GM18517 (cell line): ENCODE results near the gene CFAP161.
"Not testable (repeated sequence)": the region's sequence is repeated elsewhere in the genome, so short reads cannot be mapped to it uniquely, and the experiment has no call there.

Source experiments
- ATAC-seq: cut with Tn5 transposase; IDR thresholded peaks from one replicate; pipeline ENCODE4 v1.9.1; 2021; ENCODE audit warnings: mild to moderate bottlenecking, moderate library complexity; ENCODE audit not compliant: unreplicated experiment

CFAP161 gene

DNA sequence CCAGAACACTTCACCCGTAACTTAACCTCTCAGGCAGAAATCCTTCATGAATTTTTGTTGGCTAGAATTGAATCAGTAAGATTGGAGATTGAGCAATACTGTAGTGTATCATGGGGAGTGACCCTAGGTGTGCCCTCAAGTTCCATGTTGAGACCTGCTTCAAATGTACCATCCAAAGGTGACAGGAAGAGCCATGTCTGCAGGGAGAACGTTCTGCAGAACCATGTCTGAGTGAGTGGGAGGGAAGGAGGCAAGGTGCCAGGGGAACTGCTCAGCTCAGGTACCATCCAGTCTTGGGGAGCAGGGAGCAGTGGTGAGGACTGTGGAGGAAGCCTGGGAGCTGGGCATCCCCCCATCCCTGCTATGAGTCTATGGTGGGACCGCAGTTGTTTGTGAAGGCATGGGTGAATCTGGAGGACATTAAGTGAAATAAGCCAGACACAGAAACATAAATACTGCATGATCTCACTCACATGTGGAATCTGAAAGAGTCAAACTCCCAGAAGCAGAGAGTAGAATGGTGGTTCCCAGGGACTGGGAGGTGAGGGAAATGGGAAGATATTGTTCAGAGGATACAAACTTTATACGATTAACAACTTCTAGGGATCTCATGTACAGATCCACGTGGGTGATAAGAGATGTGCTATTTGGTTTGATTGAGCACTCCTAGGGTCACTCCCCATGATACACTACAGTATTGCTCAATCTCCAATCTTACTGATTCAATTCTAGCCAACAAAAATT, 23.3 kb downstream of the CFAP161 start:
- ATAC-seq: no peak

DNA sequence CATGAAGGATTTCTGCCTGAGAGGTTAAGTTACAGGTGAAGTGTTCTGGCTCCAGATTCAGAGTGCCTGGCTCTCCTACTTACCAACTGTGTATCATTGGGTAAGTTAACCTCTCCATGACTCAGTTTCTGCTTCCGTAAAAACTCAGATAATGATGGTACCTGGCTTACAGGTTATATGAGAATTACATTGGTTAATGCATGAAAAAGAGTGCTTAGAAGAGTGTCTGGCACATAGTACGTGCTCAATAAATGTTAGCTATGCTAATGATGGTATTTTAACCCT, 23.8 kb downstream of the CFAP161 start:
- no peak for ATAC-seq

DNA sequence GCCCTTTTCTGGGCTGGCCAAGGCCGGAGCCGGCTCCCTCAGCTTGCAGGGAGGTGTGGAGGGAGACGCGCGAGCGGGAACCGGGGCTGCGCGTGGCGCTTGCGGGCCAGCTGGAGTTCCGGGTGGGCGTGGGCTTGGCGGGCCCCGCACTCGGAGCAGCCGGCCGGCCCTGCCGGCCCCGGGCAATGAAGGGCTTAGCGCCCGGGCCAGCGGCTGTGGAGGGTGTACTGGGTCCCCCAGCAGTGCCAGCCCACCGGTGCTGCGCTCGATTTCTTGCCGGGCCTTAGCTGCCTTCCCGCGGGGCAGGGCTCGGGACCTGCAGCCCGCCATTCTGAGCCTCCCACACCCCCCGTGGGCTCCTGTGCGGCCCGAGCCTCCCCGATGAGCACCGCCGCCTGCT, 24.5 kb downstream of the CFAP161 start:
- not testable (repeated sequence) for ATAC-seq

- no peak for ATAC-seq
Observed at GRCh38 chr15:81160312-81161159, 26.5 kb downstream of the CFAP161 start.

- no peak for ATAC-seq
Observed at GRCh38 chr15:81161160-81161673, 27.1 kb downstream of the CFAP161 start.

DNA sequence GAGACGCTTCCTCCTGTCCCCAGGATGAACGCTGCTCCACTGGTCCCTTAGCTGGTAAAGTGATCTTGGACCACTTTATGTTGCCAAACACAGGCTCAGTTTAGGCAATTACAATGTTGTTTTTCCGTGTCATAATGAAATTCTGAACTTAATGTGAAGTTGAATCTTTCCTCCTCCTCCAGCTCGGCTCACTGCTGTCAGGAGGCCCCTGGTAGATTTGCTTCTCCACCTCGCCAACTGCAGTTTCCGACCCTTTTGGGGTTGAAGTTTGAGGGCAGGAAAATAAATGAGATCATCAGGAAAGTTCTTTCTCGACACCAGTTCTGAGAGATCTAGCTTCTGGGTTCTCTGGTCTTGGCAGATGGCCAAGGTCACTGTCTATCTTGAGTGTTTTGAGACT, 27.8 kb downstream of the CFAP161 start:
- no peak for ATAC-seq

GRCh38 chr15:81163961-81164800, 30.1 kb downstream of the CFAP161 start:
- ATAC-seq: no peak

DNA sequence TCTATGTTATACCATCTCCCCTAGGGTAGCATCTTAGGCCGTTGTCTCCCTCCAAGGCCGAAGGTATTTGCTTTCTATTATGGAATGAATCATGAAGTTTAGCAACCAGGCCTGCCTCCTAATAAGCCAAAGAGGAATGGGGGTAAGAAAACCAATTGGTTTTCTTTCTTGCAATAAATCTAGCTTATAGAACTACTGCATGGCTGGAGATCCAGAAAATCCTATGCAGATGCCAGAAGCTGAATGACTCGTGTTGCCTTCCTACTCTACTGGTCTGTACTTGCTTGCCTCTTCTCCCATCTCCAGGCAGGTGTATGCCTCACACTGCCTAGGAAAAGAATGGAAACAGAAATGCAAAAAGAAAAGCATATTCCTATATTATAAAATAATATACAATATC, 31.5 kb downstream of the CFAP161 start:
- ATAC-seq: no peak

DNA sequence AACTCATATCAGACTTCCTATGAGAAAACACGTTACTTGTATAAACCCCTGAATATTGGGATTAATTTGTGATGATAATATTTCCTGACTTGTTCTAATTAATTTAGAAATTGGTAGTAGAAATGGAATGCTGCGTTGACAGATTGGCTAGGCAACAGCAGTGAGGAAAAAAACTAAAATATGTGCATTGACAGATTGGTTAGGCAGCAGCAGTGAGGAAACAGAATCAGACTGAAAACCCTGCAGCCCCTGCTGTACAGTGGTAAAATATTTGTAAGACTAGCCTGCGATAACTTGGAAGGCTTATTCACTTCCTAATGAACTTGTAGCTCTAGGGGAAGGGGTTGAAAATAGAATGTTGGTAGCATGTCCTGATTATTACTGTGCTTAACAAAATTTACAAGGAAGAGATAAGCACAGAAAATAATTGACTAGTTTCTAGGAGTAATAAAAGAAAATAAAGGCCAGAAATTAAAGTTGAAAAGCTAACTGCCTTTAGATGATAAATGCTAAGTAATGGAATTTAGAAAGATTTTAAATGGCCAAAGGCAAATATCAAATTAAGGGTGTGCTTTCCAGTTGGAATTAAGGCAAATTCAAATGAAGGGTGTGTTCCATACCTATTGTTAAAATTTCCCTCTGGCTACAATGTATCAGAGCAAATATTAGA, 32.7 kb downstream of the CFAP161 start:
- no peak for ATAC-seq

- ATAC-seq: no peak
Observed at GRCh38 chr15:81168131-81168526, 34.1 kb downstream of the CFAP161 start.

DNA sequence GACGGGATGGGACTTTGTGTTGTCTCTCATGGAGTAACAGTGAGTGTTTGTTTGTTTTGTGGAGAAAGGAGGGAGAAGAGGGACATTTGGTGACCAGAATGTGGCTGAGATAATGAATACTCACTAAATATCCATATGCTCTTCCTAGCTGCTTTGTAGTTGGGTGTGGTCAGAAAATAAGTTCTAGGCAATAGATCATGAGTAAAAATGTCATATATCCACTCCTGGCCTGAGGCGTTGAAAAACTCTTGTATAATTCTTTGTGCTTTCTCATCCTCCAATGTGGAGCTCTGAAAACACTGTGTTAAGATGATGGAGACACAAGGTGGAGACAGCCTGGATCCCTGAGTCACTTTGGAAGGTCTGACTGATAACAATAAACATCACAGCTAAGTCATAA, 34.6 kb downstream of the CFAP161 start:
- no peak for ATAC-seq

DNA sequence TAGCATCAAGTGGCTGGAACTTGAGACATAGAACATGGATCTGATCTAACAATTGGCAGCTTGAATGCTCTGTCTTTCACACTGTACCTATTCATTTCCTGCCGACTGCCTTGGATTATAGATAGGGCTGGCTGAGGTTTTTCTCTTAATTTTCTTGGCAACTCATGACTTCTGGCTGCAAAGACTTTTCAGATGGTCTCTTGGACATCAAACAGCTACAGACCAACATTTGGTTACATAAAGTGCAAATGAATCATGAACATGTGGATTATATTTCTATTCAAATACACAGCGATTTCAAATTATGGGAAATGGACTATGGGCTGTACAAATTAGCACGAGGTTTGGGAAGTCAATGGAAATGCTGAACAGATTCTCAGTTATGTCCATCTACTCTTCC, 36.4 kb downstream of the CFAP161 start:
- no peak for ATAC-seq

- ATAC-seq: no peak
Observed at GRCh38 chr15:81171286-81171685, 37.2 kb downstream of the CFAP161 start.

DNA sequence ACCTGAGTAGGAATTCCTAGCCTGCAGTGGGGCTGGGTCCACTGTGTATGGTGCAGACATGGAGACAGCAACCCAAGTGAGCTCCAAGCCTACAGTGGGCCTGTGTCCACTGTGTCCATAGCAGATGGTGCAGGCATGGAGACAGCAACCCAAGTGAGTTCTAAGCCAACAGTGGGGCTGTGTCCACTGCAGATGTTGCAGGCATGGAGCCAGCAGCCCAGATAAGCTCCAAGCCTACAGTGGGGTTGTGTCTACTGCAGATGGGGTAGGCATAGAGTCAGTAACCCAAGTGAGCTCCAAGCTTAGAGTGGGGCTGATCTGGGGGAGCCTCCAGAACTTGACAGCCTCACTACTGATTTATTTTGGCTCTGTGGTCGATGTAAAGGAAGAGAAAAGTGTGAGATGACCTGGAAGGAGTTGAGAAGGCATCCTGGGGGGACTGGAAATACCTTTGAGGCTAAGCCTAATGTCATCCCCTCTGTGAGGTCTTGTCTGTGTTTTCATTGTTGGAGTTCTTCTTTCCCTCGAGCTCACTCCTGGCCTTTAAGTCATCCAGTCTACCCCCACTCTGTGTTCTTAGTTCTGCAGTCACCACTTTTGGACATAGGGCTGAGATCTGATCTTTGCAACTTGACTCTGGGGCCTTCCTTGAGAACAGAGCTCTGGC, 40.2 kb downstream of the CFAP161 start:
- ATAC-seq: no peak

DNA sequence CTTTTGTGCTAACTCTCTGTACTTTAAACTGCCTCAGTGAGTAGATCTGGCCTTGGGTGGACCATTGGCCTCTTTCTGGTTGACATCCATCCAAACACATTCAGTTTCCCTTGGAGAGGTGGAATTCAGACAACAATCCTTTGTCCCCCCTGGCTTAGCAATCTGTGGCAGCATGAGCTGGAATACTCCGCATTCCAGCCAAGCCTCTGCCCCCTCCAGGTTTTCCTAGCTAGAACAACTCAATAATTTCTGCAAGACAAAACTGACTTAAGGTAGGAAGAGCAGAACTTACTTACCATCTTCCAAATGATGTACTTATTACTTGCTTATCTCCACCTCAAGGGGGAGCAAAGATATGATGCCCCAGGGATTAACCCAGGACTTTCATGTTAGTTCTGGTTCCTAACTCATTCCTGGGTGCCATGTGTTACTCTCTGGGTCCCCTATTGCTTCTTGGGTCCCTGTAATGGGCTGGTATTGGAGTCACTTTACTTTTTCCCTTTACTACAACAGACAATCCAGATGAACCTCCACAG, 40.8 kb downstream of the CFAP161 start:
- ATAC-seq: no peak

- no peak for ATAC-seq
Observed at GRCh38 chr15:81175496-81175895, 41.4 kb downstream of the CFAP161 start.

DNA sequence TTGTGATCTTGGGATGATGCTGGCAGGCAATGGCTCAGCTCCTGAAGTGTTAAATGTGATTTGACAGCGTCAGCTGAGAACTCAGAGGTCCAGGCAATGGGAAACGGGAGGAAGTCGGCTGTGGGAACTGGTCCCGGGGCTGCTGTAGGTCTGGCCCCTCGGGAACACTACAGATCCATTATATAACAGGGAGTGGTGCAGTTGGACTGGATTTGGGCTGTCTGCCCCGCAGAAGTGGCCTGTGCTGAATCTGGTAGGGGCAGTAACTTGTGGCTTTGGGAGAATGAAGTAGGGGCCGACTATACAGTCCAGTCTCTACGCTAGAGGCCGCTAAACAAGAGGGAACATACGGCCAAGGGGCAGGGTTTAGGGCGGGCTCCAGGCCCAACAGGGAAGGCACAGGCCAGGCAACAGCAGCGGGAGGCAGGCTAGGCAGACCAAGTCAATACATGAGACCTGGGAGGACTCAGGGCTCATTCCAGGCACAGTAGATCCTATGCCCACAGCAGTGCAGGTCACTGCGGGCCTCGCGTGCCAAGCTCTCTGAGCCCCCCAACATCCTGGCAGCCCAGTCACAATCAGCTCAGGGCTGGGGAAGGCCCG, 42.3 kb downstream of the CFAP161 start:
- no peak for ATAC-seq

- no peak for ATAC-seq
Observed at GRCh38 chr15:81178365-81178764, 44.3 kb downstream of the CFAP161 start.

- no peak for ATAC-seq
Observed at GRCh38 chr15:81181220-81181619, 47.1 kb downstream of the CFAP161 start.
